A549 (cell line): ENCODE data around the gene CACNA1H. TPM values are rescaled to one million over a fixed set of nuclear protein-coding genes. Genes with fewer than 3 reads are reported as not detected.

Experiments
- ATAC-seq, 2 experiments: fragments of 200-7000 bp in 1 of 2; fragments of >200 bp in 1 of 2; cut with Nextera tagmentation in 1 of 2; cut with Tn5 transposase in 1 of 2; 3 replicates each; pipeline versions ENCODE4 v1.8.0 to v1.9.1; 2018 to 2020; ENCODE audit warnings: mild to moderate bottlenecking in 1 of 2, moderate library complexity in 1 of 2
- CTCF ChIA-PET: fragments of 300-600 bp; sonication (Branson Sonifier 250); formaldehyde crosslinking; extraction: SDS; loops from one replicate; lab custom pipeline; 2021; ENCODE audit warnings: antibody characterized with exemption, inconsistent platforms; lab: Yijun Ruan, JAX
- POLR2A ChIA-PET: fragments of 350-600 bp; formaldehyde crosslinking; extraction: SDS; loops from one replicate; lab custom pipeline; 2021; ENCODE audit warnings: antibody characterized with exemption, inconsistent platforms; lab: Yijun Ruan, JAX
- DNase-seq, 2 experiments: peaks; one replicate each; pipeline versions ENCODE4 v3.0.0 to v3.0.0-alpha.2; 2011 to 2016; ENCODE audit warnings: low read depth in 1 of 2, low spot score in 1 of 2
- FAIRE-seq: peaks from 2 replicates; lab custom pipeline; 2011; peaks lifted over from hg19 to GRCh38; lab: Jason Lieb, UNC
- H3K27ac ChIP-seq, 2 experiments: fragments of >200 bp; sonication (Bioruptor Twin); formaldehyde crosslinking; 3 replicates each; pipeline ENCODE4 v1.5.1; 2016 to 2017
- H3K4me1 ChIP-seq: fragments of >200 bp; sonication (Bioruptor Twin); formaldehyde crosslinking; 3 replicates; pipeline ENCODE4 v1.6.1; 2016
- H3K4me2 ChIP-seq: fragments of >200 bp; sonication (Bioruptor Twin); formaldehyde crosslinking; 3 replicates; pipeline ENCODE4 v1.6.1; 2016
- H3K4me3 ChIP-seq: fragments of >200 bp; sonication (Bioruptor Twin); formaldehyde crosslinking; 3 replicates; pipeline ENCODE4 v1.5.1; 2016
- H3K9me3 ChIP-seq: fragments of >200 bp; sonication (Bioruptor Twin); formaldehyde crosslinking; 3 replicates; pipeline ENCODE4 v1.6.1; 2016
- BHLHE40 ChIP-seq: IDR thresholded peaks from 2 replicates; pipeline ENCODE4 v1.6.1; 2012; ENCODE audit warnings: low read depth, low read length, inconsistent platforms
- CEBPB ChIP-seq, 2 experiments: fragments of >200 bp in 1 of 2; sonication (Bioruptor Twin) in 1 of 2; formaldehyde crosslinking in 1 of 2; IDR thresholded peaks; 2 replicates each; pipeline ENCODE4 v1.6.1; 2012 to 2016
- EHF ChIP-seq: fragments of 250-450 bp; sonication (Bioruptor Pico); IDR thresholded peaks from 2 replicates; pipeline ENCODE4 v1.5.0; 2020; ENCODE audit warnings: mild to moderate bottlenecking
- ESRRA ChIP-seq: fragments of 150-350 bp; IDR thresholded peaks from 2 replicates; pipeline ENCODE4 v1.6.1; 2014; ENCODE audit warnings: mild to moderate bottlenecking, low read length, borderline replicate concordance
- FOSB ChIP-seq: fragments of 250-450 bp; sonication (Bioruptor Pico); IDR thresholded peaks from 2 replicates; pipeline ENCODE4 v1.5.0; 2020; ENCODE audit warnings: mild to moderate bottlenecking, moderate library complexity
- FOXS1 ChIP-seq: fragments of 250-450 bp; sonication (Bioruptor Pico); IDR thresholded peaks from 2 replicates; pipeline ENCODE4 v1.5.0; 2020; ENCODE audit warnings: mild to moderate bottlenecking, moderate library complexity
- GATA3 ChIP-seq: IDR thresholded peaks from 2 replicates; pipeline ENCODE4 v1.6.1; 2012; ENCODE audit warnings: borderline replicate concordance
- HES2 ChIP-seq: fragments of >200 bp; sonication (Bioruptor Twin); formaldehyde crosslinking; IDR thresholded peaks from 2 replicates; pipeline ENCODE4 v1.6.1; 2016
- HOXA7 ChIP-seq: fragments of 250-450 bp; sonication (Bioruptor Pico); IDR thresholded peaks from 2 replicates; pipeline ENCODE4 v1.5.0; 2020; ENCODE audit warnings: mild to moderate bottlenecking, moderate library complexity
- HOXB13 ChIP-seq: fragments of 250-450 bp; sonication (Bioruptor Pico); IDR thresholded peaks from 2 replicates; pipeline ENCODE4 v1.5.0; 2020; ENCODE audit warnings: low read depth, mild to moderate bottlenecking, moderate library complexity
- JUN ChIP-seq, 2 experiments: fragments of >200 bp; sonication (Bioruptor Twin); formaldehyde crosslinking; IDR thresholded peaks; 2 replicates in 1 of 2; 3 replicates in 1 of 2; pipeline ENCODE4 v1.6.1; 2016 to 2017
- JUNB ChIP-seq: fragments of >200 bp; sonication (Bioruptor Twin); formaldehyde crosslinking; IDR thresholded peaks from 2 replicates; pipeline ENCODE4 v1.6.1; 2016
- PHF8 ChIP-seq: fragments of 200-600 bp; sonication (generic); IDR thresholded peaks from 2 replicates; pipeline ENCODE4 v1.6.1; 2016; ENCODE audit warnings: low read depth, mild to moderate bottlenecking, antibody characterized with exemption, moderate library complexity, borderline replicate concordance
- POLR2A ChIP-seq: IDR thresholded peaks from 2 replicates; pipeline ENCODE4 v1.6.1; 2012; ENCODE audit warnings: mild to moderate bottlenecking, low read length
- RAD21 ChIP-seq, 2 experiments: fragments of >200 bp in 1 of 2; sonication (Bioruptor Twin) in 1 of 2; formaldehyde crosslinking in 1 of 2; IDR thresholded peaks in 1 of 2; conservative IDR thresholded peaks in 1 of 2; 2 replicates in 1 of 2; 3 replicates in 1 of 2; pipeline ENCODE4 v1.6.1; 2012 to 2018; ENCODE audit warnings: inconsistent platforms in 1 of 2
- RFX5 ChIP-seq: fragments of 450-650 bp; IDR thresholded peaks from 2 replicates; pipeline ENCODE4 v1.7.1; 2014; ENCODE audit warnings: antibody characterized with exemption, mild to moderate bottlenecking, moderate library complexity
- TP53 ChIP-seq: fragments of 250-450 bp; sonication (Bioruptor Pico); IDR thresholded peaks from 2 replicates; pipeline ENCODE4 v1.5.0; 2021; ENCODE audit warnings: mild to moderate bottlenecking, moderate library complexity
- ZFP36 ChIP-seq: fragments of 450-650 bp; IDR thresholded peaks from 2 replicates; pipeline ENCODE4 v1.6.1; 2014; ENCODE audit warnings: borderline replicate concordance; ENCODE audit not compliant: partially characterized antibody
- ZNF302 ChIP-seq: fragments of 250-450 bp; sonication (Bioruptor Pico); IDR thresholded peaks from 2 replicates; pipeline ENCODE4 v1.9.0; 2021; ENCODE audit warnings: inconsistent platforms, mild to moderate bottlenecking, moderate library complexity
- WGBS: methylation state at CpG from one replicate; pipeline ENCODE4 v1.1.6; 2017; ENCODE audit errors: missing lambda C conversion rate; 5-methylcytosine and 5-hydroxymethylcytosine counted together
- polyA plus RNA-seq, 4 experiments: library from polyadenylated mRNA; depleted of rRNA in 3 of 4; stranded (reverse); fragments of >200 nt; fragmentation: RNase III in 1 of 4; extraction: RNeasy Plus Mini Kit Qiagen cat#74134 plus additional on column Dnase treatment in 1 of 4; gene quantifications; 2 replicates in 3 of 4; 3 replicates in 1 of 4; pipeline ENCODE4 v1.2.3, GENCODE V29; 2011 to 2017
- TF ChIP-seq, protein P1 (sequence below): IDR thresholded peaks from 2 replicates; pipeline ENCODE4 v1.6.1; 2012

Gene CACNA1H
- polyA plus RNA-seq, 2 of the 4 experiments (the other 2 are of a cell fraction) = 7.2 to 15.8 TPM

DNA sequence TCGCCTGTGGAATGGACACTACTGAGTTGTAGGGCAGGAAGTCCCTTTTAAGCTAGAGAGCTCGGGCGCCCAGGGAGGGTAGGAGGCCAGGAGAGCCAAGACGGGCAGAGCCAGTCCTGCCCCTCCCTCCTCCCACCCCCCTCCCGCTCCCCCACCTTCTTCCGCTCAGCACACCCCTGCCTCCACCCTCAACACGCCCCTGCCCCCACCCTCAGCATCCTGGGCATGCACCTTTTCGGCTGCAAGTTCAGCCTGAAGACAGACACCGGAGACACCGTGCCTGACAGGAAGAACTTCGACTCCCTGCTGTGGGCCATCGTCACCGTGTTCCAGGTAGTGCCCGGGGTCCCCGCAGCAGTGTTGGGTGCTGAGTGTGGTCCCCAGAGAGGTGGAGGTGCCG is 53.9 kb downstream of the CACNA1H start (continued):
- no peak for TF ChIP-seq PHF8

DNA sequence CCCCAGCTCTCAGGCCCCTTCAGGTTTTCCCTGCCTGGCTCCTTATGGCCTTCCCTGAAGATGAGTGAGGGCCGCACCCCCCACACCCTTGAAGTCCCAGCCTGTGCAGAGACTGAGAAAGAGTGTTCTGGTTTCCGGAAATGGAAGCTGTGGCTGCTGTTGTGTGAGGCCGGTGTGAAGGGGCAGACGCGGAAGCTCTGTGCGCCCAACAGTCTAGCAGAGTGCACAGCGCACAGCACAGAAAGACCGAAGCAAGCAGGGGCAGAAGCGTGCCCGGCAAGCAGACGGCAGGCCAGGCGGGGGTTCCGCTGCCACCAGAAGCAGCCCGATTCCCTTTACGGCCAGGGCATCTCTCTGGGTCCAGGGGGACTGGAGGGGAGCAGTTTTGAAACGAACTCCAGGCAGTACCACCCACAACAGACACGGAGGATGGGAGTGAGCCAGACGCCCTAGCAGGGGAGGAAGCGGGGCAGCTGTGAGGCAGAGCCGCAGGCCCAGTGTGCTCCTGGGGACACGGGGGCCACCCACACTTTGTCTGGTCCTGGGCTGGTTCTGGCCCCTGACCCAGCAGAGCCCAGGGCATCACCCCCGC is 55.4 kb downstream of the CACNA1H start:
- Histone ChIP-seq H3K4me2 (no peak overlapping the region), H3K27ac (no peak overlapping the region), H3K9me3 (no peaks in the 10 kb centered on the region), H3K4me1 (no peaks in the 10 kb centered on the region), H3K4me3 (no peak overlapping the region)
- 90% methylated on average over 17 of the region's 22 CpGs for WGBS
- CTCF ChIA-PET = interaction anchor here (1.0 to 1.5 kb wide), 5 partner anchors 14 to 154 kb away, joined by 3 to 6 read pairs (median 4); no protein-coding TSS in a partner anchor
- ATAC-seq (peak in 1 of 2 experiments; percentile 8; a peak in 2 of 6 replicates), FAIRE-seq (no peak), DNase-seq (no peak)
- TF ChIP-seq, protein P1, sequence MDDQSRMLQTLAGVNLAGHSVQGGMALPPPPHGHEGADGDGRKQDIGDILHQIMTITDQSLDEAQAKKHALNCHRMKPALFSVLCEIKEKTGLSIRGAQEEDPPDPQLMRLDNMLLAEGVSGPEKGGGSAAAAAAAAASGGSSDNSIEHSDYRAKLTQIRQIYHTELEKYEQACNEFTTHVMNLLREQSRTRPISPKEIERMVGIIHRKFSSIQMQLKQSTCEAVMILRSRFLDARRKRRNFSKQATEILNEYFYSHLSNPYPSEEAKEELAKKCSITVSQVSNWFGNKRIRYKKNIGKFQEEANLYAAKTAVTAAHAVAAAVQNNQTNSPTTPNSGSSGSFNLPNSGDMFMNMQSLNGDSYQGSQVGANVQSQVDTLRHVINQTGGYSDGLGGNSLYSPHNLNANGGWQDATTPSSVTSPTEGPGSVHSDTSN = no peak
- TF ChIP-seq JUN (IDR thresholded peaks at IDR 0.05) = no peak
- POLR2A ChIA-PET = no interaction called here

DNA sequence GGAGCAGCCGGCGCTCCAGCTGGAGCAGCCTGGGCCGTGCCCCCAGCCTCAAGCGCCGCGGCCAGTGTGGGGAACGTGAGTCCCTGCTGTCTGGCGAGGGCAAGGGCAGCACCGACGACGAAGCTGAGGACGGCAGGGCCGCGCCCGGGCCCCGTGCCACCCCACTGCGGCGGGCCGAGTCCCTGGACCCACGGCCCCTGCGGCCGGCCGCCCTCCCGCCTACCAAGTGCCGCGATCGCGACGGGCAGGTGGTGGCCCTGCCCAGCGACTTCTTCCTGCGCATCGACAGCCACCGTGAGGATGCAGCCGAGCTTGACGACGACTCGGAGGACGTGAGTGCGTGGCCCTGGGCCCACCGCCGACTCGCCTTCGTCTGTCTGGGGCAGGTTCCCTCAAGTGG is 56.2 kb downstream of the CACNA1H start:
- TF ChIP-seq ESRRA (no peak), FOSB (CRISPR knock-in tag) (no peak)
- Histone ChIP-seq H3K4me2 (no peak overlapping the region), H3K4me3 (no peak overlapping the region), H3K9me3 (no peaks in the 10 kb centered on the region), H3K27ac (no peak overlapping the region), H3K4me1 (no peaks in the 10 kb centered on the region)
- FAIRE-seq = no peak
- 95% methylated on average over 42 of the region's 43 CpGs for WGBS
- ATAC-seq = no peak
- CTCF ChIA-PET = interaction anchor here (1.0 to 1.5 kb wide), 3 partner anchors 29 to 154 kb away, joined by 3 to 4 read pairs (median 3); no protein-coding TSS in a partner anchor
- no peak for DNase-seq
- POLR2A ChIA-PET = no interaction called here

GRCh38 chr16:1210461-1210860 is 57.6 kb downstream of the CACNA1H start:
- DNase-seq = no peak
- 80% methylated on average over 16 of the region's 23 CpGs for WGBS
- FAIRE-seq = no peak
- ChIA-PET CTCF (no interaction called here), POLR2A (no interaction called here)
- Histone ChIP-seq H3K4me3 (no peak overlapping the region), H3K27ac (no peak overlapping the region), H3K4me1 (no peaks in the 10 kb centered on the region), H3K9me3 (no peaks in the 10 kb centered on the region)
- TF ChIP-seq TP53 (no peak), JUNB (no peak), FOXS1 (no peak), FOSB (CRISPR knock-in tag) (no peak), POLR2A (no peak), ZNF302 (CRISPR knock-in tag) (no peak), HOXB13 (CRISPR knock-in tag) (no peak), RFX5 (no peak), HOXA7 (no peak), ESRRA (no peak), ZFP36 (no peak), EHF (no peak), CEBPB (IDR thresholded peaks at IDR 0.05) (no peak), BHLHE40 (no peak)
- TF ChIP-seq, all 56 proteins: peak for 0
- no peak overlapping the region for H3K4me2 ChIP-seq
- no peak for ATAC-seq

DNA sequence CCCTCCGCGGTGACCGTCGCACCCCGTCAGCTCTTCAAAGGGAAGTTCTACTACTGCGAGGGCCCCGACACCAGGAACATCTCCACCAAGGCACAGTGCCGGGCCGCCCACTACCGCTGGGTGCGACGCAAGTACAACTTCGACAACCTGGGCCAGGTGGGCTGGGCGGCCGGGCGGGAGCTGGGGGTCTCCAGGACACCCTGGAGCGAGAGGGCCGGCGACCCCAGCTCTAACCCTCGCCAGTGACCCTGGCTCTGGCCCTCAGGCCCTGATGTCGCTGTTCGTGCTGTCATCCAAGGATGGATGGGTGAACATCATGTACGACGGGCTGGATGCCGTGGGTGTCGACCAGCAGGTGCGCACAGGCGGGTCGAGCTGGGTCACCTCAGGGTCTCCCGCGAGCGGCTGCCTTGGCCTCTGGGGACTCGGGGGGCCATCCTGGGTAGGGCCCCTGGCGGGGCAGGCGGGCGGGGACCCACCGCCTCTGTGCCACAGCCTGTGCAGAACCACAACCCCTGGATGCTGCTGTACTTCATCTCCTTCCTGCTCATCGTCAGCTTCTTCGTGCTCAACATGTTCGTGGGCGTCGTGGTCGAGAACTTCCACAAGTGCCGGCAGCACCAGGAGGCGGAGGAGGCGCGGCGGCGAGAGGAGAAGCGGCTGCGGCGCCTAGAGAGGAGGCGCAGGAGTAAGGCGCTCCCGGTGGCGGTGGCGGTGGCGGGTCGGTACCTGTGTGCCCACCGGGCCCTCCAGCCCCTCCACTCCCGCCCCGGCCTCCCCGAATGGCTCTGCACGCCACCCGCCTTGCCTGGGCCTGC is 58.8 kb downstream of the CACNA1H start:
- Histone ChIP-seq H3K4me1 (no peaks in the 10 kb centered on the region), H3K4me2 (no peak overlapping the region), H3K4me3 (no peak overlapping the region), H3K27ac (no peak overlapping the region), H3K9me3 (no peaks in the 10 kb centered on the region)
- WGBS = 97% methylated on average over 40 of the region's 65 CpGs
- DNase-seq (no peak), ATAC-seq (no peak), FAIRE-seq (no peak)
- no peak for TF ChIP-seq HES2
- no peak for TF ChIP-seq PHF8
- TF ChIP-seq, protein P1 = no peak
- no peak for TF ChIP-seq EHF
- TF ChIP-seq RAD21 (conservative IDR thresholded peaks at IDR 0.05 in 1 of 2, IDR thresholded peaks at IDR 0.05 in 1 of 2) = no peak
- TF ChIP-seq JUN (IDR thresholded peaks at IDR 0.05) = no peak
- TF ChIP-seq GATA3 = no peak
- CTCF ChIA-PET = no interaction called here
- POLR2A ChIA-PET = no interaction called here
